Ovary (tissue), 9 donors: ENCODE results near the gene PHF14. TPM values are rescaled to one million over a fixed set of nuclear protein-coding genes. Genes with fewer than 3 reads are reported as not detected.

ENCODE experiments used
- DNase-seq, 5 donors: peaks; one replicate each; pipeline ENCODE4 v3.0.0-alpha.2; 2019 to 2020
- H3K27ac ChIP-seq, 2 donors: fragments of 200-600 bp; one replicate each; pipeline versions ENCODE4 v1.5.1 to v1.8.0; 2019 to 2022
- H3K27me3 ChIP-seq: fragments of 200-600 bp; one replicate; pipeline ENCODE4 v1.8.0; 2022
- H3K36me3 ChIP-seq: fragments of 200-600 bp; sonication (generic); one replicate; pipeline ENCODE4 v1.5.1; 2019
- H3K4me1 ChIP-seq: one replicate; pipeline ENCODE4 v1.8.1; 2013; ENCODE audit warnings: mild to moderate bottlenecking, moderate library complexity; ENCODE audit not compliant: insufficient read depth
- H3K4me3 ChIP-seq: fragments of 200-600 bp; sonication (generic); one replicate; pipeline ENCODE4 v1.5.1; 2017
- H3K9me3 ChIP-seq, 2 donors: fragments of 200-600 bp in 1 of 2; sonication (generic) in 1 of 2; one replicate each; pipeline versions ENCODE4 v1.5.1 to v1.8.1; 2013 to 2019; ENCODE audit warnings: mild to moderate bottlenecking in 1 of 2, moderate library complexity in 1 of 2
- CTCF ChIP-seq, 3 donors: fragments of 450-650 bp in 2 of 3; fragments of 200-600 bp in 1 of 3; IDR thresholded peaks; one replicate each; pipeline versions ENCODE4 v1.5.1 to v1.8.0; 2016 to 2022; ENCODE audit warnings: antibody characterized with exemption in 3 of 3, mild to moderate bottlenecking in 1 of 3
- EP300 ChIP-seq: sonication (generic); formaldehyde crosslinking; IDR thresholded peaks from one replicate; pipeline ENCODE4 v1.6.1; 2017; ENCODE audit warnings: antibody characterized with exemption
- POLR2A ChIP-seq: fragments of 450-650 bp; IDR thresholded peaks from one replicate; pipeline ENCODE4 v1.6.1; 2017; ENCODE audit warnings: antibody characterized with exemption, mild to moderate bottlenecking, moderate library complexity
- WGBS, 3 donors: extraction: QIAGEN DNeasy Blood & Tissue Kit in 1 of 3; methylation state at CpG; one replicate each; pipeline versions ENCODE4 v1.1.5 to v1.1.7; 2013 to 2017; 5-methylcytosine and 5-hydroxymethylcytosine counted together
- intact Hi-C, 4 donors: fragments of 100-400 bp; cut with DNase I; formaldehyde crosslinking; loops; one replicate each; pipeline versions ENCODE4 v1.11.0 to v1.15.1; 2022 to 2023
- polyA plus RNA-seq, 2 donors: library from polyadenylated mRNA; stranded (reverse); fragments of 200-250 nt in 1 of 2; fragments of 350-450 nt in 1 of 2; fragmentation: Illumina TruSeq in 1 of 2; extraction: RNeasy Lipid Tissue Mini Kit (QIAGEN cat#74804) in 1 of 2; gene quantifications; one replicate each; pipeline ENCODE4 v1.2.3, GENCODE V29; 2013 to 2014
- total RNA-seq, 7 donors: library from RNA; depleted of rRNA in 2 of 7; stranded (reverse); fragments of >200 nt in 2 of 7; fragmentation: NEBNext Ultra II Directional in 3 of 7; extraction: Animal tissue kit (Norgen Biotek cat#: 25700) in 3 of 7; gene quantifications; one replicate each; pipeline versions ENCODE4 v1.1.0 to v1.2.4, GENCODE V29; 2016 to 2023
- donor health status: DM: no; HTN: no; CAD: no; lungs with moderate emphysema.
- donor health status: DM: no; HTN: no; CAD: no.
- donor health status: Bipolar disorder and iron deficiency.
- donor health status: DM: yes; HTN: yes; CAD: no.
- donor health status: DM: no; HTN: no; CAD: no.
- donor health status: DM: yes; HTN: yes; CAD: no.

PHF14 gene
- total and polyA plus RNA-seq, 9 donors, result 20.2 to 41.8 (median 32.0) TPM

- Histone ChIP-seq H3K36me3 (no peaks in the 10 kb centered on the region), H3K27me3 (no peaks in the 10 kb centered on the region), H3K4me3 (no peak overlapping the region), H3K27ac (no peak overlapping the region), H3K4me1 (no peaks in the 10 kb centered on the region), H3K9me3 (no peaks in the 10 kb centered on the region)
- intact Hi-C loops, result no loop called here
- DNase-seq, result no peak
- 94 to 99% (median 95%) methylated on average over 1 of the region's 1 CpG for WGBS, 3 donors
- TF ChIP-seq CTCF (IDR thresholded peaks at IDR 0.05) (no peak), EP300 (no peak), POLR2A (no peak)
Observed at GRCh38 chr7:11161499-11161898, 187.8 kb downstream of the PHF14 start.

GRCh38 chr7:11163220-11163619 is 189.5 kb downstream of the PHF14 start:
- no peak for TF ChIP-seq POLR2A
- no peak for TF ChIP-seq CTCF (IDR thresholded peaks at IDR 0.05)
- no peak for TF ChIP-seq EP300
- H3K36me3 ChIP-seq, result no peaks in the 10 kb centered on the region
- H3K27ac ChIP-seq, result no peak overlapping the region
- no peak for DNase-seq
- 92 to 95% (median 95%) methylated on average over 1 of the region's 1 CpG for WGBS, 3 donors
- no peaks in the 10 kb centered on the region for H3K9me3 ChIP-seq
- H3K27me3 ChIP-seq, result no peaks in the 10 kb centered on the region
- intact Hi-C loops, result no loop called here
- no peak overlapping the region for H3K4me3 ChIP-seq
- no peaks in the 10 kb centered on the region for H3K4me1 ChIP-seq

- H3K4me3 ChIP-seq, result no peak overlapping the region
- intact Hi-C loops, result no loop called here
- H3K27me3 ChIP-seq, result no peaks in the 10 kb centered on the region
- H3K36me3 ChIP-seq, result no peaks in the 10 kb centered on the region
- 95 to 98% (median 98%) methylated on average over 1 of the region's 1 CpG for WGBS, 3 donors
- no peaks in the 10 kb centered on the region for H3K9me3 ChIP-seq
- no peaks in the 10 kb centered on the region for H3K4me1 ChIP-seq
- no peak overlapping the region for H3K27ac ChIP-seq
- TF ChIP-seq EP300 (no peak), CTCF (IDR thresholded peaks at IDR 0.05) (no peak), POLR2A (no peak)
- no peak for DNase-seq
Observed at GRCh38 chr7:11166051-11166450, 192.4 kb downstream of the PHF14 start.

- no peak for TF ChIP-seq POLR2A
- TF ChIP-seq CTCF (IDR thresholded peaks at IDR 0.05), result no peak
- no peak for TF ChIP-seq EP300
- Histone ChIP-seq H3K4me3 (no peak overlapping the region), H3K9me3 (no peaks in the 10 kb centered on the region), H3K27me3 (no peaks in the 10 kb centered on the region), H3K27ac (no peak overlapping the region), H3K4me1 (no peaks in the 10 kb centered on the region), H3K36me3 (no peaks in the 10 kb centered on the region)
- WGBS, 3 donors, result 83 to 90% (median 86%) methylated on average over 1 of the region's 1 CpG
- intact Hi-C loops, result no loop called here
- no peak for DNase-seq
Observed at GRCh38 chr7:11168650-11169170, 195.0 kb downstream of the PHF14 start.
